Stimulated activated CD8-positive, alpha-beta memory T cell treated with anti-CD3 and anti-CD28 coated beads, Interleukin-7, amount 100 ng/mL, for 4 hours (primary cell): Measurements from ENCODE around the gene LCA5L.
A peak's percentile ranks its signal among the peaks of the same experiment; 100 is the strongest.

ENCODE experiments used
- DNase-seq, 2 donors: peaks; one replicate each; pipeline ENCODE4 v3.0.0-alpha.2; 2020; ENCODE audit warnings: low read depth in 2 of 2

Gene LCA5L

DNA sequence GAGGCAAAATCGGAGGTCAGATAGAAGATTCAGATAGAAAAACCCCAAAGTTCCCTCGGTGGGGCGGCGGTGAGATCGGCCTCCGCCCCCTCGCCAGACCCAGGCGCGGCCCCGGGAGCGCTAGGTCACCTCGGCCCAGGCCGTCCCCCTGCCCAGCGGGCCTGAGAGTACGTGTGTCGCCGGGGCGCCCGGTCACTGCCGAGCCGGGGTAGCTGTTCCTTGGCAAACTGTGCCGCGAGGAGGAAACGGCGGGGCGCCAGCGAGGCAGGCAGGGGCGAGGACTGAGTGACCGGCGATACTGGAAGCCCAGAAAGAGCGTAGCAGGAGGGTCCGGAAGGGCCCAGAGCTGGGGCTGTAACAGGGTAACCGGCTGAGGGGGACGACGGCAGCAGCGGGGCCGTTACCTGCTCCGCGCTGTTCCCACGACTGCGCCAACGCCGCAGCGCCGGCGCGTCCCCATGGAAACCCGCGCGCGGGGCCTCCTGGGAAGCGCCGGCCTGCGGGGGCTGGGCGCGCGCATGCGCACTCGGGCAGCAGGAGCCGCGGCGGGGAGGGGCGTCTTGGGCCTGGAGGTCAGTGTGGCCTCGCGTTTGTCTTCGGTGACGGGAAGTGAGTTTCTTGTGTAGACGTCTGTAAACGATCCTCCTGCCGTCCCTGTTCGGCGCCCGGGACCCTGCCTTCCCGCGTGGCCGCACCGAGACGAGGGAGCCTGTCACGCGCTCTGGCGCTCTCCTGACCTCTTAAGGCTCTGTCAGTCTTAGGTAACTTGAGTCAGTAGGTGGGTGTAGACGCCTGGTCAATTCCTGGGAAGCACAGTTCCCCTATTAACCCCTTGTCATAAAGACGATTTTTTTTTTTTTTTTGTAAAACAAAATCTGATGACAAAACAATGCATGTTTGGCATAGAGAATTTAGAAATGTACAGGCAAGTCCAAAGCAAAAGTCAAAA is at the start of gene LCA5L:
Gene LCA5L, minus strand, starts transcription at position 458 of the 949 bp plus-strand sequence. CDS start 17,285 bp downstream, outside the sequence.
- peak; percentile 75 to 89 for DNase-seq

GRCh38 chr21:39489380-39489924 is 43.9 kb upstream of the LCA5L start:
- no peak for DNase-seq

GRCh38 chr21:39484711-39485276 is 39.2 kb upstream of the LCA5L start:
- DNase-seq: no peak

DNA sequence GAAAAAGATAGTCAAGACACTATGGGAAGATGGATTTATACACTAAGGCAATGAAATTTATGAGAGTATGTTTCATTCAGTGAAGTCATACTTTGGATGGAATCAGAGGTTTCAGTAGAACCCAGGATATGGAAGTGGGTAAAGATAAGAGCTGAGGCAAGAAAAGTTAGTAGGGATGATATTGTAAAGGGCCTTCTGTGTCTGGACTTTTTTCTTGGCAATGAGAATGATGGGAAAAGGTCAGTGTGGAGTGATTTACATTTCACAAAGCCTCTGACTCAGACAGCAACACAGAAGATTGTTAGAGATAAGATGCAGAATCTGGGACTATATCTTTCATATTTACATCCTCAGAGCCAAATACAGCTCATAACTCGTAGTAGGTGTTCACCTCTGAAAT is 38.3 kb upstream of the LCA5L start:
- DNase-seq: no peak

GRCh38 chr21:39481886-39482285 is 36.3 kb upstream of the LCA5L start:
- DNase-seq: no peak

GRCh38 chr21:39480271-39480670 is 34.7 kb upstream of the LCA5L start:
- no peak for DNase-seq

- no peak for DNase-seq
These were observed 34.2 kb upstream of the LCA5L start for GRCh38 chr21:39479814-39480182.

DNA sequence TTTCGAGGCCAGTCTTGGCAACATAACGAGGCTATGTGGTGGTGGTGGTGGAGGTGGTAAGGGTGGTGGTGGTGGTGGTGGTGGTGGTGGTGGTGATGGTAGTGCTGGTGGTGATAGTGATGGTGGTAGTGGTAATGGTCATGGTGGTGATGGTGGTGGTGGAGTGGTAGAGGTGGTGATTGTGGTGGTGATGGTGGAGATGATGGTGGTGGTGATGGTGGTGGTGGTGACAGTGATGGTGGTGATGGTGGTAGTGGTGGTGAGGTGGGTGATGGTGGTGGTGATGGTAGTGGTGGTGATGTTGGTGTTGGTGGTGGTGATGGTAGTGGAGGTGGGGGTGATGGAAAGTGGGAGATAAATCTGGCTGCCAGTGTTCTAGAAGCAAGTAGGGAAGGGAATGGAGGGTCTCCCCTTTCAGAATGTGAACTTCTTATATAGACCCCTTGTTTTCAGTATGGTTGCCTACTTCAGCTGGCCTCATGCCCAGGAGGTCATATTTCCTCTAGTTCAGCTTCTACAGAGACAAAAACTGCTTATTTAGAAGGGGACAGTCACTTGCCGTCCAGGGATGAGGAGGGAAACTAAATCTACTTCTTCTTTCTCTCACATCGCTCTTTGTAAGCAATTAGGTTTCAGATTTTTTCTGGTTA is 33.7 kb upstream of the LCA5L start:
- no peak for DNase-seq

- DNase-seq: no peak
These were observed 29.0 kb upstream of the LCA5L start for GRCh38 chr21:39474611-39475010.

- DNase-seq: no peak
These were observed 27.2 kb upstream of the LCA5L start for GRCh38 chr21:39472786-39473185.

GRCh38 chr21:39471598-39471997 is 26.0 kb upstream of the LCA5L start:
- no peak for DNase-seq

DNA sequence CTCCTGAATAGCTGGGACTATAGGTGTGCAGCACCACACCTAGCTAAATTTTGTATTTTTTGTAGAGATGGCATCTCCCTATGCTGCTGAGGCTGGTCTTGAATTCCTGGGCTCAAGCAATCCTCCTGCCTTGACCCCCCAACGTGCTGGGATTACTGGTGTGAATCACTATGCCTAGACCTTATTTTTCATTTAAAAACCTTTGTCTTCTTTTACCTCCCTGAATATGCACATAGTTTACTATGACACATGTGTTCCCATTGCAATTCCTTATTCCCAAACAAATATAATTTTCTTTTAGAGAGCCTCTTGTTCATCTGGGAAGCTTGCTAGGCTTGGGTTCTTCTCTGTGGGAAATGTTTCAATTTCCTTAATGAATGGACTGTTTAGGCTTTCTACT is 23.0 kb upstream of the LCA5L start:
- no peak for DNase-seq

GRCh38 chr21:39467746-39468145 is 22.2 kb upstream of the LCA5L start:
- no peak for DNase-seq

DNA sequence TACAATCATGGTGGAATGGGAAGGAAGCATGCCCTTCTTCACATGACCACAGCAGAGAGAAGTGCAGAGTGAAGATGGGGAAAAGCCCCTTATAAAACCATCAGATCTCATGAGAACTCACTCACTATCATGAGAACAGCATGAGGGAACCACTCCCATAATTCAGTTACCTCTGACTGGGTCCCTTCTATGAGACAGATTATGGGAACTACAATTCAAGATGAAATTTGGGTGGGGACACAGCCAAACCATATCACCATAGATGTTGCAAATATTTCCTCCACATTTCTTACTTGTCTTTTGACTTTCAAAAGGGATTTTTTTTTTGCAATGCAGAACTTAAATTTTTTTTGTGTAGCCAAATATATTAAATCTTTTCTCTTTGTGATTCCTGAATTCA is 21.0 kb upstream of the LCA5L start:
- no peak for DNase-seq

DNA sequence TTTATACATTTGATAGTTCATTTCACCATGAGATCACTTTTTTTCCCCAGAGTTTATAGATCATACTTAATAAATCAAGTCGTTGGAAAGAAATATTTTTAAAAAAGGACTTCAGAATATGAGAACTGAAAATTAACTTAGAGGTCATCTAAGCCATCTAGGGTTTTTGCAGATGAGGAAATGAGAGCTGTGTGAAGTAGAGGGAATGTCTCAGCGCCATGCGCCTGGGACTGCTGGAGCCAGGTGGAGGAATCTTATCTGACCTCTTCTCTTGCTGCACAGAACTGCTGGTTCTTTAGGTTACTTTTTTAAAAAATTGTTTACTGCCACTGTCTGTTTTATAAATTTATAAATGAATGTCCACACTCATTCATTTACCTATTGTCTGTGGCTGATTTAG is 17.7 kb upstream of the LCA5L start:
- no peak for DNase-seq

DNA sequence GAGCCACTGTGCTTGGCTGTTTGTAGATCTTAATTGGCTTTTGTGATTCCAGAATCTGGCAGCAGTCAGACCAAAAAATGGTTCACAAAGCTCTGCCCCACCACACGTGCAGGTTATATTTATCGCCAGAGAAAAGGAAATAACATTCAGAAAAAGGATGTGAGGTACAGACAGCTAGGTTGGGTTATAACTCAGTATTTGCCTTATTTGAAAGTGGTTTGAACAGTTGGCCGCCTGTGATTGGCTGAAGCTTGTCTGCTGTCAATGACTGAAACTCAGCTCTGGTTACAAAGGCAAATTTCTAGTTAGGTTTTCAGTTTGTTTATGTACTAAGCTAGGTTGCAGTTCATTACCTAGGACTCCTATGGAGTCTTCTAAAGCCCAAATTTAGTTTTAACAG is 15.8 kb upstream of the LCA5L start:
- DNase-seq: no peak

DNA sequence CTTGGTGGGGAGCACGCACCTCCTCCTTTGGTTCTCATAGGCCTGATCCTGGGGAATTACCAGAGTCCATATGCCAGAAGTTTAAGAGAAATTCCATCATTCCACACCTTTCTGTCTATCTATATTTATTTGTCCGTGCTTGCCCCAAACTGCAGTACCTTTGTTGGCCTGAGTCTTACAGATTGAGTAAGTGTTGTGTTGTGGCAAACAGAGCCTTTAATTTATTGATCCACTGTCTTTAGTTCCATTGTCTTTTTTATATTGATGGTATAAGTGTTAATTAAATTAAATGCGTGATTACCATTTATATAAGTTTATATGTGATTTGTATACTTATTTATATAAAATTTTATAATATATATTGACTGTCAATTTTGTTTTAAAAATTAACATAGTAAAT is 11.1 kb upstream of the LCA5L start:
- no peak for DNase-seq

GRCh38 chr21:39454949-39455668 is 9.5 kb upstream of the LCA5L start:
- no peak for DNase-seq

DNA sequence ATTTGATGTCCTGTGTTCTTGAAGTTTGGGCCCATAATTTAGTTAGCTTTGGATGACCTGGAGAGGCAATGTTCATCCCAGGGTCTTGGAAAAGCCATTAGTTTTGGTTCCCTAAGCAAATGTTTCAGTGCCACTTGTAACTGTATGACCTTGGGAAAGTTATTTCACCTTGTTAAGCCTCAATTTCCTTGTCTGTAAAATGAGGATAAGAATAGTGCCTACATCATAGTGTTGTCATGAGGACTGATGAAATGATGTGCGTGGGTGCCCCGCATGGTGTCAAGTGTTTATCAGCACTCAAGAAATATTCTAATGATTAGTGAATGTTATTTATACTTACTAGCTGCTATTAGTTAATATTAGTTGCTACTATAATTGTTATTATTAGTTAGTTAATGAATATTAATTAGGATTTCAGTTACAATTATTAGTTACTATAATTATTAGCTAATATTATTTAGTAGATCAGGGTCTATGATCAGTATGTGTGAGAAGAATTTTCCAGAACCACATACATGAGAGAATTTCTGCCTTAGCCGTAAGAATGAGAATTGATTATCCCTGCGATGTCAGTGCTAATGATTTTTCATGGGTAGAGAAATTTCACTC is 8.1 kb upstream of the LCA5L start:
- no peak for DNase-seq

DNA sequence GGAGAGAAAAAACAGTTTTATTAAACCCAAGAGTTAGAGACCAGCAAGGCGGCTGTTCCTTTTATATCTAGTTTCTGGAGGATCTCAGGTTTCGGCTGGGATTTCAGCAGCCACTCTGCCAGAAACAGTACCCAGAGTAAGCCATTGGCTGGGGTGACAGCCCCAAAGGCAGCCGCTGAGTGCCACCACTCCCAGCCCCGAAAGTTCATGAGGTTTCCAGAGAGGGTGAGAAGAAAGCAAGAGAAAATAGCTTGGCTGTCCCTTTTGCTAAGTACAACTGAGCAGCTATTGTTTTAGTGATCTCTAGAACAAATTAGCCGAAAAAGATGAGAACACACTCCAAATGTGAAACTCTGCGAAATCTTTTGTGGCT is 7.4 kb upstream of the LCA5L start:
- DNase-seq: no peak

DNA sequence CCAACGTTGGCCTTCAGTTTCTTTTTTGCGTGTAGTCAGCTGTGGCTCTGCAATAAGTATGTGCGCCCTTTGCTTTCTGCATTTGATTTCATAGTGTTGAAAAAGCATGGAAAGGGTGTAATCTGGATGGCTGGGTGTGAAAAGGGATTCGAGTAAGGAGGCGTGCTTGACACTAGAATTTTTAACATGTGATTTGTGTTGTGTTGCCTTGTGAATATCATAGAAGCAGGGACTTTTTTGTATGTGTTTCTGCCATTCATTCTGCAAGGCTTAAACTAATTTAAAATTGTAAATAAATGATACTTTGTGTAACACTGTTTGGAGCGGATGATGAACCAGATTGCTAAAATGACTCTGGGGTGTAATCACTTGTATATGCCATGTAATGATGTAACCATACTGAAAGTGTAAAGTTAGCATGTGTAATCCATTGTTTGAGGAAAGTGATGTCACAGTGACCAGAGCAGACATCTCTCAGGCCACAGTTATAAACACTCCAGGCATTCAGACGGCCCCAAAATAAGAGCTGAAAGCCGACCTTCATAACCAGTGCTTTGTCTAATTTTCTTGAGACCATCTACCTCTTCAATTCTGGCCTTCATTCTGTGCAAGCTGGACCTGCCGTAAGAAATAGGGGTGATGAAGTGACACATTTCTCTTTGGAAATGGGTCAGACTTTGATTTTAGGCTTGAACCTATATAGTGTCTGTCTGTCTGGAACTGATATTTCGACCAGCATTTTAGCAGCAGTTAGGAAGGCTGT is 6.8 kb upstream of the LCA5L start:
- no peak for DNase-seq
